ENCODE data around the gene TXNDC8. TPM values are rescaled to one million over a fixed set of nuclear protein-coding genes. Genes with fewer than 3 reads are reported as not detected.

The TXNDC8 gene
- polyA plus RNA-seq, 1 donor from 2014 or later: not detected

GRCh38 chr9:110288503-110288902 lies 49.2 kb downstream of the TXNDC8 start:
- H3K79me2 ChIP-seq (replicated peaks; ENCODE audit: insufficient read depth, low read length): no peaks in the 10 kb centered on the region
- no peaks in the 10 kb centered on the region for H3K27me3 ChIP-seq (ENCODE audit: insufficient read depth, low read depth, low read length)
- no peaks in the 10 kb centered on the region for H3K9me3 ChIP-seq (ENCODE audit: low read length)
- H3K9me2 ChIP-seq (ENCODE audit: insufficient read depth, low read length): no peaks in the 10 kb centered on the region
- TF ChIP-seq SMC3 (conservative IDR thresholded peaks at IDR 0.05; ENCODE audit: poor library complexity): no peak
- no peak for TF ChIP-seq TAF1 (IDR thresholded peaks at IDR 0.05; ENCODE audit: low read depth)
- TF ChIP-seq CTCF (IDR thresholded peaks at IDR 0.05; ENCODE audit: poor library complexity, severe bottlenecking): no peak
- H4K20me1 ChIP-seq (ENCODE audit: insufficient read depth): no peaks in the 10 kb centered on the region
- no peaks in the 10 kb centered on the region for H3F3A ChIP-seq (ENCODE audit: insufficient read depth, low read length, poor library complexity, severe bottlenecking)
- no peak overlapping the region for H3K4me2 ChIP-seq (ENCODE audit: low read length)
- H3K9ac ChIP-seq (ENCODE audit: low read length): no peak overlapping the region
- no peak overlapping the region for H2AFZ ChIP-seq (ENCODE audit: low read depth, low read length)
- H3K27ac ChIP-seq (ENCODE audit: low read length): no peak overlapping the region
- no peaks in the 10 kb centered on the region for H3K36me3 ChIP-seq (ENCODE audit: insufficient read depth, low read length)
- no peak overlapping the region for H3K4me3 ChIP-seq (ENCODE audit: low read length)

GRCh38 chr9:110287289-110287680 lies 50.4 kb downstream of the TXNDC8 start:
- Histone ChIP-seq H4K20me1 (ENCODE audit: insufficient read depth) (no peaks in the 10 kb centered on the region), H3K9me3 (ENCODE audit: low read length) (no peaks in the 10 kb centered on the region), H3K79me2 (replicated peaks; ENCODE audit: insufficient read depth, low read length) (no peaks in the 10 kb centered on the region), H3K4me2 (ENCODE audit: low read length) (no peak overlapping the region), H3K36me3 (ENCODE audit: insufficient read depth, low read length) (no peaks in the 10 kb centered on the region), H3K9me2 (ENCODE audit: insufficient read depth, low read length) (no peaks in the 10 kb centered on the region), H2AFZ (ENCODE audit: low read depth, low read length) (no peak overlapping the region), H3F3A (ENCODE audit: insufficient read depth, low read length, poor library complexity, severe bottlenecking) (no peaks in the 10 kb centered on the region), H3K4me3 (ENCODE audit: low read length) (no peak overlapping the region), H3K27me3 (ENCODE audit: insufficient read depth, low read depth, low read length) (no peaks in the 10 kb centered on the region), H3K9ac (ENCODE audit: low read length) (no peak overlapping the region), H3K27ac (ENCODE audit: low read length) (no peak overlapping the region)
- TF ChIP-seq EP300 (conservative IDR thresholded peaks at IDR 0.05; ENCODE audit: poor library complexity, severe bottlenecking) (no peak), POLR2AphosphoS5 (IDR thresholded peaks at IDR 0.05) (no peak), EZH2 (IDR thresholded peaks at IDR 0.05; ENCODE audit: borderline replicate concordance, insufficient read depth, low read length, poor library complexity, severe bottlenecking) (no peak), SMC3 (conservative IDR thresholded peaks at IDR 0.05; ENCODE audit: poor library complexity) (no peak), CTCF (IDR thresholded peaks at IDR 0.05; ENCODE audit: poor library complexity, severe bottlenecking) (no peak), MXI1 (conservative IDR thresholded peaks at IDR 0.05; ENCODE audit: poor library complexity, severe bottlenecking) (no peak), TAF1 (IDR thresholded peaks at IDR 0.05; ENCODE audit: low read depth) (no peak), RAD21 (conservative IDR thresholded peaks at IDR 0.05) (no peak), REST (IDR thresholded peaks at IDR 0.05; ENCODE audit: borderline replicate concordance) (no peak)

Data from neural cell (in vitro differentiated cells).